Suprapubic skin (tissue), 4 donors: ENCODE data around the gene PACS1.
"Not testable (repeated sequence)": the region's sequence is repeated elsewhere in the genome, so short reads cannot be mapped to it uniquely, and the experiment has no call there.

Experiments used
- CTCF ChIP-seq, 2 donors: fragments of 200-600 bp in 1 of 2; fragments of 450-650 bp in 1 of 2; sonication (generic) in 1 of 2; IDR thresholded peaks; one replicate each; pipeline ENCODE4 v1.5.1; 2016 to 2019; ENCODE audit warnings: antibody characterized with exemption in 2 of 2, mild to moderate bottlenecking in 1 of 2, moderate library complexity in 1 of 2
- POLR2A ChIP-seq, 2 donors: fragments of 450-650 bp; IDR thresholded peaks; one replicate each; pipeline ENCODE4 v1.6.1; 2017; ENCODE audit warnings: antibody characterized with exemption in 2 of 2, mild to moderate bottlenecking in 2 of 2, moderate library complexity in 2 of 2
- POLR2AphosphoS5 ChIP-seq, 3 donors: sonication (generic); formaldehyde crosslinking; IDR thresholded peaks; one replicate each; pipeline ENCODE4 v1.6.1; 2017; ENCODE audit warnings: antibody characterized with exemption in 3 of 3

- TF ChIP-seq CTCF, POLR2A, POLR2AphosphoS5 (IDR thresholded peaks at IDR 0.05): not testable (repeated sequence)
Measured at GRCh38 chr11:66114957-66115356, 44.9 kb downstream of the PACS1 start.
